Panc1 (cell line): Measurements from ENCODE around the gene ITGAX.

ENCODE experiments used
- CTCF ChIP-seq: fragments of 450-650 bp; IDR thresholded peaks from 2 replicates; pipeline ENCODE4 v1.5.1; 2017; ENCODE audit warnings: mild to moderate bottlenecking
- POLR2AphosphoS5 ChIP-seq: IDR thresholded peaks from 2 replicates; pipeline ENCODE4 v1.6.1; 2012; ENCODE audit warnings: mild to moderate bottlenecking, low read depth, low read length, moderate library complexity
- SIN3A ChIP-seq: IDR thresholded peaks from 2 replicates; pipeline ENCODE4 v1.6.1; 2012; ENCODE audit warnings: low read depth, mild to moderate bottlenecking, low read length, moderate library complexity, borderline replicate concordance; ENCODE audit not compliant: insufficient read depth
- TCF7L2 ChIP-seq: IDR thresholded peaks from 2 replicates; pipeline ENCODE4 v1.6.1; 2011; ENCODE audit warnings: mild to moderate bottlenecking, low read depth, low read length, inconsistent platforms

- TF ChIP-seq CTCF (no peak), TCF7L2 (no peak), POLR2AphosphoS5 (no peak), SIN3A (no peak)
Observed at GRCh38 chr16:31323959-31324629, 30.9 kb upstream of the ITGAX start.
